Measurements from ENCODE around the gene GALNT1. TPM values are rescaled to one million over a fixed set of nuclear protein-coding genes. Genes with fewer than 3 reads are reported as not detected.

The GALNT1 gene
- total RNA-seq, 2 donors from 2014 or later: 31.1 to 32.0 TPM

GRCh38 chr18:35716169-35716831 lies 134.8 kb downstream of the GALNT1 start:
- no peak overlapping the region for H3K27ac ChIP-seq
- H3K4me1 ChIP-seq (ENCODE audit: control insufficient read depth in 1 of 2, low read depth in 2 of 2): no peaks in the 10 kb centered on the region
- TF ChIP-seq, protein P1, sequence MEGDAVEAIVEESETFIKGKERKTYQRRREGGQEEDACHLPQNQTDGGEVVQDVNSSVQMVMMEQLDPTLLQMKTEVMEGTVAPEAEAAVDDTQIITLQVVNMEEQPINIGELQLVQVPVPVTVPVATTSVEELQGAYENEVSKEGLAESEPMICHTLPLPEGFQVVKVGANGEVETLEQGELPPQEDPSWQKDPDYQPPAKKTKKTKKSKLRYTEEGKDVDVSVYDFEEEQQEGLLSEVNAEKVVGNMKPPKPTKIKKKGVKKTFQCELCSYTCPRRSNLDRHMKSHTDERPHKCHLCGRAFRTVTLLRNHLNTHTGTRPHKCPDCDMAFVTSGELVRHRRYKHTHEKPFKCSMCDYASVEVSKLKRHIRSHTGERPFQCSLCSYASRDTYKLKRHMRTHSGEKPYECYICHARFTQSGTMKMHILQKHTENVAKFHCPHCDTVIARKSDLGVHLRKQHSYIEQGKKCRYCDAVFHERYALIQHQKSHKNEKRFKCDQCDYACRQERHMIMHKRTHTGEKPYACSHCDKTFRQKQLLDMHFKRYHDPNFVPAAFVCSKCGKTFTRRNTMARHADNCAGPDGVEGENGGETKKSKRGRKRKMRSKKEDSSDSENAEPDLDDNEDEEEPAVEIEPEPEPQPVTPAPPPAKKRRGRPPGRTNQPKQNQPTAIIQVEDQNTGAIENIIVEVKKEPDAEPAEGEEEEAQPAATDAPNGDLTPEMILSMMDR (IDR thresholded peaks at IDR 0.05): no peak
- H3K9me3 ChIP-seq: no peaks in the 10 kb centered on the region
- no peak overlapping the region for H3K4me3 ChIP-seq
- no peak for ATAC-seq (ENCODE audit: insufficient number of reproducible peaks, low FRiP score, low read depth)
- DNase-seq (ENCODE audit: low spot score): no peak
- H3K27me3 ChIP-seq (replicated peaks; ENCODE audit: insufficient read depth): no peaks in the 10 kb centered on the region
- H3K36me3 ChIP-seq: no peaks in the 10 kb centered on the region

GRCh38 chr18:35717182-35717581 lies 135.6 kb downstream of the GALNT1 start:
- H3K27ac ChIP-seq: no peak overlapping the region
- no peaks in the 10 kb centered on the region for H3K9me3 ChIP-seq
- H3K4me3 ChIP-seq: no peak overlapping the region
- ATAC-seq (ENCODE audit: insufficient number of reproducible peaks, low FRiP score, low read depth) (no peak), DNase-seq (ENCODE audit: low spot score) (no peak)
- H3K4me1 ChIP-seq (ENCODE audit: control insufficient read depth in 1 of 2, low read depth in 2 of 2): no peaks in the 10 kb centered on the region
- H3K27me3 ChIP-seq (replicated peaks; ENCODE audit: insufficient read depth): no peaks in the 10 kb centered on the region
- TF ChIP-seq, protein P1 (IDR thresholded peaks at IDR 0.05): no peak
- no peaks in the 10 kb centered on the region for H3K36me3 ChIP-seq

DNA sequence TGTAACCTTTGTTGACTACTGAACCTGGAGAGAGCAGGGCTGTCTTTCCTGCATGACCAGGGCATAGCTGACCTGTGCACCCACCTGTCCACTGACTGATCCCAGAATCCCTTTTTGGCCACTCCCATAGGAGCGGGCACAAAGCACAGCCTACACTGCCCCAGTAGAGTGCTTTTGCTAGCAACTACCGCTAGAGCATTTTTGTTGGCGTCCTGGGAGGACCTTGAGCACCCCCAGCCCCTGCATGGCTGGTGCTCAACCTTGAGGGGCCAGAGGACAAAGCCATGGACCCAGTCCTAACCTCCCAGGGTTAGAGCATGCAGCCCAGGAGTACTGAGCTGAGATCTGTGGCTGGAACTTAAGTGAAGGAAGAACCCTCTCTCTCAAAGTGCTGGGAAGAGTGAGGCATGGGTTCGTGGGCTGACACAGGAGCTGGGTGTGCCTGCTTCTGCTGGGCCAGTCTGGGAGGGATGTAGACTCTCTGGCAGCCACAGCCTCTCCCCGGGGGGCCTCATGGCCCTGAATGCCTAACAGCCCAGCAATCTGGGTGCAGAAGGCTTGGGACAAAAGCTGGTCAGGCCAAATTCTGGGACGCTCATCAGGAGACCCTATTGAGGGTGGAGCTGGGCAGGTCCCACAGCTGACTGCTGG lies 140.0 kb downstream of the GALNT1 start:
- H3K36me3 ChIP-seq: no peaks in the 10 kb centered on the region
- H3K27ac ChIP-seq: no peak overlapping the region
- TF ChIP-seq, protein P1 (IDR thresholded peaks at IDR 0.05): no peak
- no peak for DNase-seq (ENCODE audit: low spot score)
- no peaks in the 10 kb centered on the region for H3K27me3 ChIP-seq (replicated peaks; ENCODE audit: insufficient read depth)
- no peaks in the 10 kb centered on the region for H3K4me1 ChIP-seq (ENCODE audit: control insufficient read depth in 1 of 2, low read depth in 2 of 2)
- ATAC-seq (ENCODE audit: insufficient number of reproducible peaks, low FRiP score, low read depth): no peak
- no peak overlapping the region for H3K4me3 ChIP-seq
- no peaks in the 10 kb centered on the region for H3K9me3 ChIP-seq

- Histone ChIP-seq H3K9me3 (no peaks in the 10 kb centered on the region), H3K4me1 (ENCODE audit: control insufficient read depth in 1 of 2, low read depth in 2 of 2) (no peaks in the 10 kb centered on the region), H3K4me3 (no peak overlapping the region), H3K36me3 (no peaks in the 10 kb centered on the region), H3K27me3 (replicated peaks; ENCODE audit: insufficient read depth) (no peaks in the 10 kb centered on the region), H3K27ac (no peak overlapping the region)
- ATAC-seq (ENCODE audit: insufficient number of reproducible peaks, low FRiP score, low read depth): no peak
- DNase-seq (ENCODE audit: low spot score): no peak
- TF ChIP-seq, protein P1 (IDR thresholded peaks at IDR 0.05): no peak
Measured at GRCh38 chr18:35728676-35729075, 147.1 kb downstream of the GALNT1 start.

DNA sequence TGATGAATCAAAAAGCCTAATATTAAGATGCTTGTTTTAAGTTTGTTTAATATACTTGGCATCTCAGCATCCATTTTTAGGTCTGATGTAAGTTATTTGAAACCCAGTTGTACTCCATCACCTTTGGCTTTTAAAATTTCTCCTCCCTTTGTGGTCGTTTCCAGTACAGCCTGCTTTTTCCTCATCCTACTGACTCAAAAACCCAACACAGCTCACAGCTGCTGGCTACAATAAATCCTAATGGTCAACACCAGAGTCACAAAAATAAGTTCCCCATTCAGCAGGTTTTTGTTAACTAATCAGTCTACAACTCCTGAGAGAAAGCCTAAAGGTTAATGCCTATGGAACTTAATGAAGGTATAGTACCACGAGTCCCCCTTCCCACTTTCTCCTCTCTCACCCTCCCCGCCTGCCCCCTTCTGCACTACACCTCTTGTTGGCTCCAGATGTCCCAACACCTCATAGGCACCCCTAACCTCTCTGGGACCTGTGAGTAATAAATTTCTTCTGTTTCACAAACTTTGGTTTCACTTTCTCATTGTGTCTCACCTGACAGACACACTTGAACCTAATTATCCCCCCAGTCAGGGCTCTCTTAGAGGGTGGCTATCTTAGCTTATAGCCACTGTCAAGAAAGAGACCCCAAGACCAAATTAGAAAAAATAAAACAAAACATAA lies 148.6 kb downstream of the GALNT1 start:
- Histone ChIP-seq H3K27me3 (replicated peaks; ENCODE audit: insufficient read depth) (no peaks in the 10 kb centered on the region), H3K4me3 (no peak overlapping the region), H3K27ac (no peak overlapping the region), H3K4me1 (ENCODE audit: control insufficient read depth in 1 of 2, low read depth in 2 of 2) (no peaks in the 10 kb centered on the region), H3K36me3 (no peaks in the 10 kb centered on the region), H3K9me3 (no peaks in the 10 kb centered on the region)
- ATAC-seq (ENCODE audit: insufficient number of reproducible peaks, low FRiP score, low read depth): no peak
- TF ChIP-seq, protein P1 (IDR thresholded peaks at IDR 0.05): no peak
- no peak for DNase-seq (ENCODE audit: low spot score)

Data from thoracic aorta (tissue), 2 donors.